ENCODE measurements around the gene PTPRM.

Gene PTPRM

GRCh38 chr18:7872569-7872968 lies 305.5 kb downstream of the PTPRM start:
- TF ChIP-seq, protein P1, sequence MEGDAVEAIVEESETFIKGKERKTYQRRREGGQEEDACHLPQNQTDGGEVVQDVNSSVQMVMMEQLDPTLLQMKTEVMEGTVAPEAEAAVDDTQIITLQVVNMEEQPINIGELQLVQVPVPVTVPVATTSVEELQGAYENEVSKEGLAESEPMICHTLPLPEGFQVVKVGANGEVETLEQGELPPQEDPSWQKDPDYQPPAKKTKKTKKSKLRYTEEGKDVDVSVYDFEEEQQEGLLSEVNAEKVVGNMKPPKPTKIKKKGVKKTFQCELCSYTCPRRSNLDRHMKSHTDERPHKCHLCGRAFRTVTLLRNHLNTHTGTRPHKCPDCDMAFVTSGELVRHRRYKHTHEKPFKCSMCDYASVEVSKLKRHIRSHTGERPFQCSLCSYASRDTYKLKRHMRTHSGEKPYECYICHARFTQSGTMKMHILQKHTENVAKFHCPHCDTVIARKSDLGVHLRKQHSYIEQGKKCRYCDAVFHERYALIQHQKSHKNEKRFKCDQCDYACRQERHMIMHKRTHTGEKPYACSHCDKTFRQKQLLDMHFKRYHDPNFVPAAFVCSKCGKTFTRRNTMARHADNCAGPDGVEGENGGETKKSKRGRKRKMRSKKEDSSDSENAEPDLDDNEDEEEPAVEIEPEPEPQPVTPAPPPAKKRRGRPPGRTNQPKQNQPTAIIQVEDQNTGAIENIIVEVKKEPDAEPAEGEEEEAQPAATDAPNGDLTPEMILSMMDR (IDR thresholded peaks at IDR 0.05; ENCODE audit: low read depth, low read length) = no peak
- H3K4me3 ChIP-seq (ENCODE audit: low read depth, low read length) = no peak overlapping the region

- TF ChIP-seq, protein P1 (IDR thresholded peaks at IDR 0.05; ENCODE audit: low read depth, low read length) = no peak
Measured at GRCh38 chr18:7873316-7873715, 306.2 kb downstream of the PTPRM start.

DNA sequence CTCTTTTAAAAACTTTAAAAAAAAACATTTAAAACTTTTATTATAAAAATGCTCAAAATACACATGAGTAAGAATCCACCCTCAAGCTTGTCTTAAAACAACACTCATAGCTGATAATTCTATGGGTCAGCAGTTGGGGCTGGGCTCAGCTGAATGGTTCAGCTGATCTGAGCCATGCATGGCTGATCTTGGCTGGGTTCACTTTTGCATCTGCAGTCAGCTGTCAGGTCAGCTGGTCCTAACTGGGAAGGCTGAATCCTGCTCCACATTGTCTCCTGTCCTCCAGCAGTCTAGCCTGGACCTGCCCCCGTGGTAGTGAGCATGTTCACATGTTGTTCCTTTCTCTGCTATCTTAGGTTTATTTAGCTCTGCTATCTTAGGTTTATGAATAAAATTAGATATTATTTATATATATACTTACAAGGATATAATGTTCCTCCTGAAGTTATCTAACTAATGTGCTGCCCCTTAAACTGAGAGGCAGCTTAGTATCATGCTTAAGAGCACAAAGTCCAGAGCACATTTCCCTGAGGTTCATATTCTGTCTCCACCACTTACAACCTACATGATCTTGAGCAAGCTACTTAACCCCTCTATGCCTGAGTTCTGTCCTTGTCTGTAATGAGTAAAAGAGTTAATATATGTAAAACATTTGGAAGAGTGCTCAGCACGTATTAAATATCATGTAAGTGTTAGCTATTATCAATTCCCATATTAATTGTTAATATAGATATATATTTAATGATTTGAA lies 309.4 kb downstream of the PTPRM start:
- H3K4me3 ChIP-seq (ENCODE audit: low read depth, low read length) = no peak overlapping the region
- TF ChIP-seq, protein P1 (IDR thresholded peaks at IDR 0.05; ENCODE audit: low read depth, low read length) = no peak

More at GRCh38 chr18:7873316-7873715, 306.2 kb downstream of the PTPRM start:
- H3K4me3 ChIP-seq (ENCODE audit: low read depth, low read length) = no peak overlapping the region

- TF ChIP-seq, protein P1 (IDR thresholded peaks at IDR 0.05; ENCODE audit: low read depth, low read length) = no peak
- H3K4me3 ChIP-seq (ENCODE audit: low read depth, low read length) = no peak overlapping the region
Measured at GRCh38 chr18:7877609-7878008, 310.5 kb downstream of the PTPRM start.

DNA sequence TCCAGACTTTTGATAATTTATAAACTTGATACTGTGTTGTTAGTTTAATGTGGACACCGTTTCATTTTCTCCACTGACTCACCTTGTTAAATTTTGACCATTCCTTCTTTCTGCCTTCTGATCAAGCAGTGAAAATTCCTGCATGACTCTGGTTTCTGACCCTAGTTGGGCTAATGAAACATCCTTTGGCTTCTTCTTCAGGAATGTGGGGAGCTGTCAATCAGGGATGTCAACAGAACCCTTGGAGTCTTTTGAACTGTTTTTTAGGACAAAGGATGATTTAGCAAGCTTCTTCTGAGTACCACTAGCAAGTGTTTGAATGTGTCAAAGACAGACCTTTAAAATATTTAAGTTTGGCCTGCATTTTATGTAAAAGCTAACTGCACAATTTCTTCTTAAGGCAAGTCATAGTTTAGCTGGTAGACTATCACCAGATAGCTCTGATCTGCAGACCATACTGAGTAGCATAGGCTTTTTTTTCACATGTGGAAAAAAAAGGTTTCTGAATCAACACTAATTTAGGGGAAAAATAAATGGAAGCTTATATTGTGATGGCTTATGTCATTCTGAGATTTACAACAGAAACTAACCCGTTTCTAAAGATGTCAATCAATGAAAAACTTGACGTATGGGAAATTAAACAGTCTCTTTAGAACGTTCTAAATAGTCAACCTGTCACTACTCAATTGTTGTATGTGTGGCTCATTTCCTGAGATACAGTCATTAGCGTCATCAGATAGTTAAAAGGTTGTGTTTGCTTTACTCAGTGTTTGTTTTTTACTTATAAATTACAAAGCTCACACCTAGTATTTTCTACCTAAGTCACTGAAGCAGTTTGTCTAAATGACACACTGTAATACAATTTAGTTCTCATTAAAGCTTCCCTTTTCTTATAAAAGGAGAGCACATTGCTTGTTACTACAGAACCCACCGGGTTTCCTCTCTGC lies 311.4 kb downstream of the PTPRM start:
- TF ChIP-seq, protein P1 (IDR thresholded peaks at IDR 0.05; ENCODE audit: low read depth, low read length) = no peak
- H3K4me3 ChIP-seq (ENCODE audit: low read depth, low read length) = no peak overlapping the region

DNA sequence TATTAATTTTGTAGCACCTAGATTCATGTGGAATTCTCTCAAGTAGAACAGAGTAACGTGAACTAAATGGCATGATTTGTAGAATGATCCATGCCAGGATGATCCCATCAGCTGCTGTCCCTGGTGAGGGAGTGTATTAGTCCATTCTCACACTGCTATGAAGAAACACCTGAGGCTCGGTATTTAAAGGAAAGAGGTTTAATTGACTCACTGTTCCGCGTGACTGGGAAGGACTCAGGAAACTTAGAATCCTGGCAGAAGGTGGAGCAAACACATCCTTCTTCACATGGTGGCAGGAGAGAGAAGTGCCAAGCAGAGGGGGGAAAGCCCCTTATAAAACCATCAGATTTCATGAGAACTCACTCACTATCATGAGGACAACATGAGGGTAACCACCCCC lies 312.6 kb downstream of the PTPRM start:
- TF ChIP-seq, protein P1 (IDR thresholded peaks at IDR 0.05; ENCODE audit: low read depth, low read length) = no peak
- H3K4me3 ChIP-seq (ENCODE audit: low read depth, low read length) = no peak overlapping the region

DNA sequence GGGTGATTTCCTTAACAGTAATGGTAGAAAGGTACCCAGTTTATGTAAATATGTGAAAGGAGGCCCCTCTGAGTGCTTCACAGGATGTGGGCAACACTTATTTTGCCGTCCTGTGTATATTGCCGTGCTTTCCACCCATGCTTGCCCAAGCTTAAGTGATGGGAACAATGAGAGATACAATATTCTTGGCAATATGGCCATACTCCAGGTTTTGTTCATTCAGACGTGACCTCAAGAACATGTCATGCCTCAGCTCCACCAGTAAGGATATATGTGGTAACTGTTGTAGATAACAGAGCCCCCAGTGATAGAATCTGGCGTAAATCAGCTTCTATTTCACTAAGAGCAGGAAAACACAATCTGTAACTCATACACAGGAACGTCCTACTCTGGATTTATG lies 318.7 kb downstream of the PTPRM start:
- TF ChIP-seq, protein P1 (IDR thresholded peaks at IDR 0.05; ENCODE audit: low read depth, low read length) = no peak
- H3K4me3 ChIP-seq (ENCODE audit: low read depth, low read length) = no peak overlapping the region

All from WI38 (cell line).